PFSK-1 (cell line): ENCODE results near the gene GTPBP2.

Experiments
- FOXP2 ChIP-seq: optimal IDR thresholded peaks from 2 replicates; pipeline ENCODE3; 2011; ENCODE audit warnings: borderline replicate concordance, control low read depth, inconsistent platforms; ENCODE audit not compliant: insufficient read depth; ENCODE audit errors: extremely low read length, extremely low read depth
- POLR2AphosphoS5 ChIP-seq: IDR thresholded peaks from 2 replicates; pipeline ENCODE4 v1.6.1; 2012; ENCODE audit warnings: low read depth, mild to moderate bottlenecking, control low read depth, low read length, moderate library complexity
- REST ChIP-seq, 2 experiments: IDR thresholded peaks; 2 replicates each; pipeline versions ENCODE4 v1.6.1 to v1.8.0; 2011 to 2012; ENCODE audit warnings: low read depth in 2 of 2, low read length in 2 of 2, control low read depth in 1 of 2, inconsistent platforms in 1 of 2, mild to moderate bottlenecking in 1 of 2, moderate library complexity in 1 of 2; ENCODE audit not compliant: insufficient read depth in 1 of 2
- SIN3A ChIP-seq: IDR thresholded peaks from 2 replicates; pipeline ENCODE4 v1.6.1; 2012; ENCODE audit warnings: mild to moderate bottlenecking, low read length, moderate library complexity, borderline replicate concordance; ENCODE audit not compliant: insufficient read depth
- TAF1 ChIP-seq: IDR thresholded peaks from 2 replicates; pipeline ENCODE4 v1.6.1; 2012; ENCODE audit warnings: low read length, control low read depth, borderline replicate concordance; ENCODE audit not compliant: insufficient read depth

GTPBP2 gene

GRCh38 chr6:43572015-43572414 is 57.0 kb downstream of the GTPBP2 start:
- TF ChIP-seq FOXP2 (no peak), REST (IDR thresholded peaks at IDR 0.05; ENCODE audit: insufficient read depth in 1 of 2, low read depth in 2 of 2, low read length in 2 of 2) (no peak), TAF1 (no peak), POLR2AphosphoS5 (no peak), SIN3A (no peak)

- no peak for TF ChIP-seq REST (IDR thresholded peaks at IDR 0.05; ENCODE audit: insufficient read depth in 1 of 2, low read depth in 2 of 2, low read length in 2 of 2)
- TF ChIP-seq FOXP2 = no peak
- TF ChIP-seq TAF1 = no peak
- no peak for TF ChIP-seq SIN3A
- TF ChIP-seq POLR2AphosphoS5 = no peak
Observed at GRCh38 chr6:43570876-43571441, 58.1 kb downstream of the GTPBP2 start.
